HepG2 (cell line): ENCODE results near the gene SERHL2. TPM values are rescaled to one million over a fixed set of nuclear protein-coding genes. Genes with fewer than 3 reads are reported as not detected.

Experiments
- ETV5 ChIP-seq: IDR thresholded peaks from 2 replicates; pipeline ENCODE4 v1.6.1; 2018; ENCODE audit warnings: missing biosample characterization, missing genetic modification reagents, inconsistent platforms, borderline replicate concordance
- FOXP1 ChIP-seq, 2 experiments: fragments of 450-650 bp in 1 of 2; IDR thresholded peaks; 2 replicates each; pipeline ENCODE4 v1.6.1; 2017 to 2018; ENCODE audit warnings: antibody characterized with exemption in 1 of 2
- HDAC2 ChIP-seq: sonication (generic); formaldehyde crosslinking; IDR thresholded peaks from 2 replicates; pipeline ENCODE4 v1.4.0; 2020; ENCODE audit warnings: missing genetic modification reagents
- KAT8 ChIP-seq: IDR thresholded peaks from 2 replicates; pipeline ENCODE4 v1.6.1; 2016; ENCODE audit warnings: missing genetic modification reagents, missing compliant biosample characterization
- KMT2A ChIP-seq: sonication (generic); formaldehyde crosslinking; IDR thresholded peaks from 2 replicates; pipeline ENCODE4 v1.4.0; 2020; ENCODE audit warnings: missing genetic modification reagents
- MED1 ChIP-seq: sonication (generic); formaldehyde crosslinking; IDR thresholded peaks from 2 replicates; pipeline ENCODE4 v1.4.0; 2020; ENCODE audit warnings: missing genetic modification reagents
- NCOA2 ChIP-seq: sonication (generic); formaldehyde crosslinking; IDR thresholded peaks from 2 replicates; pipeline ENCODE4 v1.8.0; 2022; ENCODE audit warnings: inconsistent platforms
- NR2F1 ChIP-seq, 2 experiments: fragments of 450-650 bp in 1 of 2; formaldehyde crosslinking in 1 of 2; IDR thresholded peaks; 2 replicates each; pipeline versions ENCODE4 v1.5.0 to v1.6.1; 2016 to 2020; ENCODE audit warnings: mild to moderate bottlenecking in 1 of 2, missing compliant biosample characterization in 1 of 2, missing genetic modification reagents in 1 of 2, moderate library complexity in 1 of 2
- SP1 ChIP-seq, 2 experiments: fragments of 450-650 bp in 1 of 2; sonication (generic) in 1 of 2; formaldehyde crosslinking in 1 of 2; IDR thresholded peaks; 2 replicates each; pipeline versions ENCODE4 v1.4.0 to v1.6.1; 2016 to 2020; ENCODE audit warnings: missing genetic modification reagents in 1 of 2
- TCF7L2 ChIP-seq: IDR thresholded peaks from 2 replicates; pipeline ENCODE4 v1.6.1; 2011; ENCODE audit warnings: mild to moderate bottlenecking, low read depth, low read length, moderate library complexity
- TEAD2 ChIP-seq: sonication (generic); formaldehyde crosslinking; IDR thresholded peaks from 2 replicates; pipeline ENCODE4 v1.9.0; 2021; ENCODE audit warnings: missing genetic modification reagents
- TRIM24 ChIP-seq: sonication (generic); formaldehyde crosslinking; IDR thresholded peaks from 2 replicates; pipeline ENCODE4 v1.8.0; 2022; ENCODE audit warnings: mild to moderate bottlenecking, missing genetic modification reagents
- ZNF563 ChIP-seq: sonication (generic); formaldehyde crosslinking; IDR thresholded peaks from 2 replicates; pipeline ENCODE4 v1.8.0; 2022; ENCODE audit warnings: mild to moderate bottlenecking, moderate library complexity, missing genetic modification reagents
- polyA plus RNA-seq, 8 experiments: library from polyadenylated mRNA; depleted of rRNA in 3 of 8; stranded (reverse) in 7 of 8; unstranded in 1 of 8; fragments of >200 nt; fragmentation: Illumina TruSeq in 4 of 8; extraction: Trizol in 4 of 8; gene quantifications; 2 replicates each; pipeline versions ENCODE4 v1.2.1 to v1.2.3, GENCODE V29; 2011 to 2016; ENCODE audit warnings: low read depth in 4 of 8, missing spikeins in 1 of 8, mixed read lengths in 1 of 8; ENCODE audit not compliant: insufficient read depth in 1 of 8
- total RNA-seq, 5 experiments: library from RNA; depleted of rRNA; stranded (reverse); fragments of >200 nt; fragmentation: Illumina TruSeq; extraction: Trizol; gene quantifications; 2 replicates each; pipeline ENCODE4 v1.2.3, GENCODE V29; 2016; ENCODE audit warnings: low read depth in 1 of 5
- TF ChIP-seq, protein P1 (sequence below): sonication (generic); formaldehyde crosslinking; IDR thresholded peaks from 2 replicates; pipeline ENCODE4 v1.8.0; 2022; ENCODE audit warnings: mild to moderate bottlenecking, missing genetic modification reagents
- TF ChIP-seq, protein P2 (sequence below): sonication (generic); formaldehyde crosslinking; IDR thresholded peaks from 2 replicates; pipeline ENCODE4 v1.5.1; 2020; ENCODE audit warnings: missing genetic modification reagents, mild to moderate bottlenecking, borderline replicate concordance
- TF ChIP-seq, protein P3 (sequence below): sonication (generic); formaldehyde crosslinking; conservative IDR thresholded peaks from 2 replicates; pipeline ENCODE4 v1.4.0; 2020; ENCODE audit warnings: mild to moderate bottlenecking, missing genetic modification reagents, moderate library complexity
- TF ChIP-seq, protein P4 (sequence below): sonication (generic); formaldehyde crosslinking; IDR thresholded peaks from 2 replicates; pipeline ENCODE4 v1.4.0; 2020; ENCODE audit warnings: missing genetic modification reagents
- TF ChIP-seq, protein P5 (sequence below): sonication (generic); formaldehyde crosslinking; IDR thresholded peaks from 2 replicates; pipeline ENCODE4 v1.8.1; 2022; ENCODE audit warnings: low read depth, mild to moderate bottlenecking, missing genetic modification reagents

The SERHL2 gene
- total and polyA plus RNA-seq, 2 of the 13 experiments (the other 11 are each of a cell fraction or from before 2014, with no cell fraction given) = 1.0 to 1.8 TPM

DNA sequence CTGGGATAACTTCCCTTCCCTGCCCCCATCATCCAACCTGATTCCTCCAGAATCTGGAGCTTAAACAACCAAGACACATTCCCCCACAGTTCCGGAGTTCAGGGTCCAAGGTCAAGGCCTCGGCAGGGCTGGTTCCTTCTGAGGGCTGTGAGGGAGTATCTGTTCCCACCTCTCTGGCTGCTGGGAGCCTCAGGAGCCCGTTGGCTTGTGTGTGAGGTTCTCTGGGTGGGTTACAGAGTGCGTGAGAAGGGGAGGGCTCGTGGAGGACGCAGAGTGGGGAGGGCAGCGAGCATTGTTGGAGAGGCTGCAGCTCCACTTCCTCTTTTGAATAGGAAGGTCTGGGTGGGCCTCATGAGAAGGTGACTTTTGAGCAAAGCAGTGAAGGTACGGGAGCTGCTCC lies 8.5 kb downstream of the SERHL2 start (continued):
- TF ChIP-seq, protein P1, sequence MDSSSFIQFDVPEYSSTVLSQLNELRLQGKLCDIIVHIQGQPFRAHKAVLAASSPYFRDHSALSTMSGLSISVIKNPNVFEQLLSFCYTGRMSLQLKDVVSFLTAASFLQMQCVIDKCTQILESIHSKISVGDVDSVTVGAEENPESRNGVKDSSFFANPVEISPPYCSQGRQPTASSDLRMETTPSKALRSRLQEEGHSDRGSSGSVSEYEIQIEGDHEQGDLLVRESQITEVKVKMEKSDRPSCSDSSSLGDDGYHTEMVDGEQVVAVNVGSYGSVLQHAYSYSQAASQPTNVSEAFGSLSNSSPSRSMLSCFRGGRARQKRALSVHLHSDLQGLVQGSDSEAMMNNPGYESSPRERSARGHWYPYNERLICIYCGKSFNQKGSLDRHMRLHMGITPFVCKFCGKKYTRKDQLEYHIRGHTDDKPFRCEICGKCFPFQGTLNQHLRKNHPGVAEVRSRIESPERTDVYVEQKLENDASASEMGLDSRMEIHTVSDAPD = no peak
- TF ChIP-seq HDAC2 (CRISPR knock-in tag) = peak; percentile 43; the same call in 1 of the 2 replicates
- TF ChIP-seq KMT2A (CRISPR knock-in tag) = no peak
- TF ChIP-seq TRIM24 = no peak
- TF ChIP-seq, protein P2, sequence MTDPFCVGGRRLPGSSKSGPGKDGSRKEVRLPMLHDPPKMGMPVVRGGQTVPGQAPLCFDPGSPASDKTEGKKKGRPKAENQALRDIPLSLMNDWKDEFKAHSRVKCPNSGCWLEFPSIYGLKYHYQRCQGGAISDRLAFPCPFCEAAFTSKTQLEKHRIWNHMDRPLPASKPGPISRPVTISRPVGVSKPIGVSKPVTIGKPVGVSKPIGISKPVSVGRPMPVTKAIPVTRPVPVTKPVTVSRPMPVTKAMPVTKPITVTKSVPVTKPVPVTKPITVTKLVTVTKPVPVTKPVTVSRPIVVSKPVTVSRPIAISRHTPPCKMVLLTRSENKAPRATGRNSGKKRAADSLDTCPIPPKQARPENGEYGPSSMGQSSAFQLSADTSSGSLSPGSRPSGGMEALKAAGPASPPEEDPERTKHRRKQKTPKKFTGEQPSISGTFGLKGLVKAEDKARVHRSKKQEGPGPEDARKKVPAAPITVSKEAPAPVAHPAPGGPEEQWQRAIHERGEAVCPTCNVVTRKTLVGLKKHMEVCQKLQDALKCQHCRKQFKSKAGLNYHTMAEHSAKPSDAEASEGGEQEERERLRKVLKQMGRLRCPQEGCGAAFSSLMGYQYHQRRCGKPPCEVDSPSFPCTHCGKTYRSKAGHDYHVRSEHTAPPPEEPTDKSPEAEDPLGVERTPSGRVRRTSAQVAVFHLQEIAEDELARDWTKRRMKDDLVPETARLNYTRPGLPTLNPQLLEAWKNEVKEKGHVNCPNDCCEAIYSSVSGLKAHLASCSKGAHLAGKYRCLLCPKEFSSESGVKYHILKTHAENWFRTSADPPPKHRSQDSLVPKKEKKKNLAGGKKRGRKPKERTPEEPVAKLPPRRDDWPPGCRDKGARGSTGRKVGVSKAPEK = no peak
- no peak for TF ChIP-seq TEAD2
- TF ChIP-seq FOXP1 (IDR thresholded peaks at IDR 0.05) = no peak
- TF ChIP-seq FOXP1 (CRISPR knock-in tag; IDR thresholded peaks at IDR 0.05) = 0 out of 2 replicates have a peak, but pooled peaks have one; percentile 14
- no peak for TF ChIP-seq MED1 (CRISPR knock-in tag)
- no peak for TF ChIP-seq TCF7L2
- 0 out of 2 replicates have a peak, but pooled peaks have one; percentile 13 for TF ChIP-seq KAT8
- TF ChIP-seq, protein P3, sequence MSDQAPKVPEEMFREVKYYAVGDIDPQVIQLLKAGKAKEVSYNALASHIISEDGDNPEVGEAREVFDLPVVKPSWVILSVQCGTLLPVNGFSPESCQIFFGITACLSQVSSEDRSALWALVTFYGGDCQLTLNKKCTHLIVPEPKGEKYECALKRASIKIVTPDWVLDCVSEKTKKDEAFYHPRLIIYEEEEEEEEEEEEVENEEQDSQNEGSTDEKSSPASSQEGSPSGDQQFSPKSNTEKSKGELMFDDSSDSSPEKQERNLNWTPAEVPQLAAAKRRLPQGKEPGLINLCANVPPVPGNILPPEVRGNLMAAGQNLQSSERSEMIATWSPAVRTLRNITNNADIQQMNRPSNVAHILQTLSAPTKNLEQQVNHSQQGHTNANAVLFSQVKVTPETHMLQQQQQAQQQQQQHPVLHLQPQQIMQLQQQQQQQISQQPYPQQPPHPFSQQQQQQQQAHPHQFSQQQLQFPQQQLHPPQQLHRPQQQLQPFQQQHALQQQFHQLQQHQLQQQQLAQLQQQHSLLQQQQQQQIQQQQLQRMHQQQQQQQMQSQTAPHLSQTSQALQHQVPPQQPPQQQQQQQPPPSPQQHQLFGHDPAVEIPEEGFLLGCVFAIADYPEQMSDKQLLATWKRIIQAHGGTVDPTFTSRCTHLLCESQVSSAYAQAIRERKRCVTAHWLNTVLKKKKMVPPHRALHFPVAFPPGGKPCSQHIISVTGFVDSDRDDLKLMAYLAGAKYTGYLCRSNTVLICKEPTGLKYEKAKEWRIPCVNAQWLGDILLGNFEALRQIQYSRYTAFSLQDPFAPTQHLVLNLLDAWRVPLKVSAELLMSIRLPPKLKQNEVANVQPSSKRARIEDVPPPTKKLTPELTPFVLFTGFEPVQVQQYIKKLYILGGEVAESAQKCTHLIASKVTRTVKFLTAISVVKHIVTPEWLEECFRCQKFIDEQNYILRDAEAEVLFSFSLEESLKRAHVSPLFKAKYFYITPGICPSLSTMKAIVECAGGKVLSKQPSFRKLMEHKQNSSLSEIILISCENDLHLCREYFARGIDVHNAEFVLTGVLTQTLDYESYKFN (CRISPR knock-in tag) = peak; percentile 51
- TF ChIP-seq NR2F1 (CRISPR knock-in tag; IDR thresholded peaks at IDR 0.05) = peak in 1 of 2 experiments; percentile 55; a peak in 2 of 4 replicates
- TF ChIP-seq ETV5 (CRISPR knock-in tag) = peak; percentile 78
- TF ChIP-seq SP1 (IDR thresholded peaks at IDR 0.05) = no peak
- no peak for TF ChIP-seq SP1 (CRISPR knock-in tag; IDR thresholded peaks at IDR 0.05)
- no peak for TF ChIP-seq ZNF563 (CRISPR knock-in tag)
- TF ChIP-seq, protein P4, sequence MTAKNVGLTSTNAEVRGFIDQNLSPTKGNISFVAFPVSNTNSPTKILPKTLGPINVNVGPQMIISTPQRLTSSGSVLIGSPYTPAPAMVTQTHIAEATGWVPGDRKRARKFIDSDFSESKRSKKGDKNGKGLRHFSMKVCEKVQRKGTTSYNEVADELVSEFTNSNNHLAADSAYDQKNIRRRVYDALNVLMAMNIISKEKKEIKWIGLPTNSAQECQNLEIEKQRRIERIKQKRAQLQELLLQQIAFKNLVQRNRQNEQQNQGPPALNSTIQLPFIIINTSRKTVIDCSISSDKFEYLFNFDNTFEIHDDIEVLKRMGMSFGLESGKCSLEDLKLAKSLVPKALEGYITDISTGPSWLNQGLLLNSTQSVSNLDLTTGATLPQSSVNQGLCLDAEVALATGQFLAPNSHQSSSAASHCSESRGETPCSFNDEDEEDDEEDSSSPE = no peak
- TF ChIP-seq, protein P5, sequence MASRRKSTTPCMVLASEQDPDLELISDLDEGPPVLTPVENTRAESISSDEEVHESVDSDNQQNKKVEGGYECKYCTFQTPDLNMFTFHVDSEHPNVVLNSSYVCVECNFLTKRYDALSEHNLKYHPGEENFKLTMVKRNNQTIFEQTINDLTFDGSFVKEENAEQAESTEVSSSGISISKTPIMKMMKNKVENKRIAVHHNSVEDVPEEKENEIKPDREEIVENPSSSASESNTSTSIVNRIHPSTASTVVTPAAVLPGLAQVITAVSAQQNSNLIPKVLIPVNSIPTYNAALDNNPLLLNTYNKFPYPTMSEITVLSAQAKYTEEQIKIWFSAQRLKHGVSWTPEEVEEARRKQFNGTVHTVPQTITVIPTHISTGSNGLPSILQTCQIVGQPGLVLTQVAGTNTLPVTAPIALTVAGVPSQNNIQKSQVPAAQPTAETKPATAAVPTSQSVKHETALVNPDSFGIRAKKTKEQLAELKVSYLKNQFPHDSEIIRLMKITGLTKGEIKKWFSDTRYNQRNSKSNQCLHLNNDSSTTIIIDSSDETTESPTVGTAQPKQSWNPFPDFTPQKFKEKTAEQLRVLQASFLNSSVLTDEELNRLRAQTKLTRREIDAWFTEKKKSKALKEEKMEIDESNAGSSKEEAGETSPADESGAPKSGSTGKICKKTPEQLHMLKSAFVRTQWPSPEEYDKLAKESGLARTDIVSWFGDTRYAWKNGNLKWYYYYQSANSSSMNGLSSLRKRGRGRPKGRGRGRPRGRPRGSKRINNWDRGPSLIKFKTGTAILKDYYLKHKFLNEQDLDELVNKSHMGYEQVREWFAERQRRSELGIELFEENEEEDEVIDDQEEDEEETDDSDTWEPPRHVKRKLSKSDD (CRISPR knock-in tag) = no peak
- TF ChIP-seq NCOA2 (CRISPR knock-in tag) = peak; percentile 17; the same call in 1 of the 2 replicates
